Thyroid gland (tissue), 4 donors: ENCODE data around the gene ZDHHC5. TPM values are rescaled to one million over a fixed set of nuclear protein-coding genes. Genes with fewer than 3 reads are reported as not detected.
A peak's percentile ranks its signal among the peaks of the same experiment; 100 is the strongest.

ENCODE experiments used
- DNase-seq, 2 donors: peaks; one replicate each; pipeline ENCODE4 v3.0.0-alpha.2; 2019
- H3K27ac ChIP-seq, 3 donors: fragments of 200-600 bp; sonication (generic); 1 replicate in 2 of 3; 2 replicates in 1 of 3; pipeline ENCODE4 v1.5.1; 2016 to 2019; ENCODE audit warnings: mild to moderate bottlenecking in 1 of 3, moderate library complexity in 1 of 3
- H3K27me3 ChIP-seq: fragments of 200-600 bp; sonication (generic); one replicate; pipeline ENCODE4 v1.5.1; 2019
- H3K36me3 ChIP-seq, 2 donors: fragments of 200-600 bp; sonication (generic); one replicate each; pipeline ENCODE4 v1.5.1; 2016 to 2019
- H3K4me1 ChIP-seq, 2 donors: fragments of 200-600 bp; sonication (generic); one replicate each; pipeline ENCODE4 v1.5.1; 2017 to 2019
- H3K4me3 ChIP-seq, 3 donors: fragments of 200-600 bp; sonication (generic); replicated peaks in 1 of 3; 1 replicate in 2 of 3; 2 replicates in 1 of 3; pipeline ENCODE4 v1.5.1; 2016; ENCODE audit warnings: mild to moderate bottlenecking in 1 of 3
- H3K9me3 ChIP-seq: fragments of 200-600 bp; sonication (generic); one replicate; pipeline ENCODE4 v1.5.1; 2017
- POLR2A ChIP-seq, 2 donors: fragments of 450-650 bp; IDR thresholded peaks; one replicate each; pipeline ENCODE4 v1.6.1; 2017; ENCODE audit warnings: antibody characterized with exemption in 2 of 2, mild to moderate bottlenecking in 2 of 2, moderate library complexity in 1 of 2
- WGBS, 2 donors: methylation state at CpG; one replicate each; pipeline ENCODE4 v1.1.5; 2017; 5-methylcytosine and 5-hydroxymethylcytosine counted together
- intact Hi-C: fragments of 100-400 bp; cut with DNase I; formaldehyde crosslinking; loops from one replicate; pipeline ENCODE4 v1.15.1; 2023
- total RNA-seq, 4 donors: library from RNA; depleted of rRNA; stranded (reverse); fragments of >200 nt; gene quantifications; one replicate each; pipeline ENCODE4 v1.2.3, GENCODE V29; 2016
- TF ChIP-seq, protein P1 (sequence below), 6 experiments: fragments of 200-600 bp in 3 of 6; fragments of 450-650 bp in 3 of 6; sonication (generic) in 3 of 6; IDR thresholded peaks; one replicate each; pipeline ENCODE4 v1.5.1; 2016 to 2019; ENCODE audit warnings: antibody characterized with exemption in 6 of 6, mild to moderate bottlenecking in 2 of 6, inconsistent platforms in 1 of 6, moderate library complexity in 1 of 6

ZDHHC5 gene
- total RNA-seq, 4 donors from 2014 or later: 55.5 to 77.5 (median 71.6) TPM

GRCh38 chr11:57639321-57640067 lies 28.4 kb upstream of the ZDHHC5 start:
- Histone ChIP-seq H3K27ac (peak overlapping the region in 2 of 3 donors; percentile 71 to 73), H3K27me3 (no peaks in the 10 kb centered on the region), H3K4me3 (peak overlapping the region; percentile 65 to 88 (median 70)), H3K36me3 (no peaks in the 10 kb centered on the region), H3K9me3 (no peaks in the 10 kb centered on the region), H3K4me1 (peaks cover 50 to 63% of the 10 kb centered on the region in 2 donors)
- WGBS, 2 donors: 3 to 24% methylated on average over 5 to 14 of the region's 15 CpGs
- DNase-seq: peak; percentile 50 to 52
- no peak for TF ChIP-seq POLR2A (IDR thresholded peaks at IDR 0.05)
- TF ChIP-seq, protein P1, sequence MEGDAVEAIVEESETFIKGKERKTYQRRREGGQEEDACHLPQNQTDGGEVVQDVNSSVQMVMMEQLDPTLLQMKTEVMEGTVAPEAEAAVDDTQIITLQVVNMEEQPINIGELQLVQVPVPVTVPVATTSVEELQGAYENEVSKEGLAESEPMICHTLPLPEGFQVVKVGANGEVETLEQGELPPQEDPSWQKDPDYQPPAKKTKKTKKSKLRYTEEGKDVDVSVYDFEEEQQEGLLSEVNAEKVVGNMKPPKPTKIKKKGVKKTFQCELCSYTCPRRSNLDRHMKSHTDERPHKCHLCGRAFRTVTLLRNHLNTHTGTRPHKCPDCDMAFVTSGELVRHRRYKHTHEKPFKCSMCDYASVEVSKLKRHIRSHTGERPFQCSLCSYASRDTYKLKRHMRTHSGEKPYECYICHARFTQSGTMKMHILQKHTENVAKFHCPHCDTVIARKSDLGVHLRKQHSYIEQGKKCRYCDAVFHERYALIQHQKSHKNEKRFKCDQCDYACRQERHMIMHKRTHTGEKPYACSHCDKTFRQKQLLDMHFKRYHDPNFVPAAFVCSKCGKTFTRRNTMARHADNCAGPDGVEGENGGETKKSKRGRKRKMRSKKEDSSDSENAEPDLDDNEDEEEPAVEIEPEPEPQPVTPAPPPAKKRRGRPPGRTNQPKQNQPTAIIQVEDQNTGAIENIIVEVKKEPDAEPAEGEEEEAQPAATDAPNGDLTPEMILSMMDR (IDR thresholded peaks at IDR 0.05): no peak
- intact Hi-C loops: loop anchor here (5.0 to 10.0 kb wide), 2 partner anchors 72 to 295 kb away; partner anchors contain the start of gene UBE2L6

- no peaks in the 10 kb centered on the region for H3K27me3 ChIP-seq
- 47 to 60% methylated on average over 6 to 8 of the region's 9 CpGs for WGBS, 2 donors
- no peak overlapping the region for H3K4me3 ChIP-seq
- no peaks in the 10 kb centered on the region for H3K36me3 ChIP-seq
- no peak for DNase-seq
- no peaks in the 10 kb centered on the region for H3K9me3 ChIP-seq
- intact Hi-C loops: loop anchor here (10.0 kb wide), 1 partner anchor 295 kb away; no protein-coding TSS in a partner anchor
- peaks cover 58 to 71% of the 10 kb centered on the region in 2 donors for H3K4me1 ChIP-seq
- no peak for TF ChIP-seq POLR2A (IDR thresholded peaks at IDR 0.05)
- TF ChIP-seq, protein P1 (IDR thresholded peaks at IDR 0.05): no peak
- H3K27ac ChIP-seq: peak overlapping the region in 2 of 3 donors; percentile 71 to 73
Observed at GRCh38 chr11:57640068-57640800, 27.7 kb upstream of the ZDHHC5 start.

- Histone ChIP-seq H3K4me1 (peaks cover 68 to 81% of the 10 kb centered on the region in 2 donors), H3K36me3 (no peaks in the 10 kb centered on the region), H3K4me3 (no peak overlapping the region), H3K27ac (peak overlapping the region; percentile 67 to 73 (median 71)), H3K27me3 (no peaks in the 10 kb centered on the region), H3K9me3 (no peaks in the 10 kb centered on the region)
- TF ChIP-seq, protein P1 (IDR thresholded peaks at IDR 0.05): peak in 4 of 6 experiments; percentile 41 to 51 (median 48)
- no peak for TF ChIP-seq POLR2A (IDR thresholded peaks at IDR 0.05)
- peak; percentile 68 to 74 for DNase-seq
- 47 to 51% methylated on average over 7 of the region's 7 CpGs for WGBS, 2 donors
- intact Hi-C loops: loop anchor here (10.0 kb wide), 1 partner anchor 296 kb away; no protein-coding TSS in a partner anchor
Observed at GRCh38 chr11:57641011-57641807, 26.7 kb upstream of the ZDHHC5 start.

DNA sequence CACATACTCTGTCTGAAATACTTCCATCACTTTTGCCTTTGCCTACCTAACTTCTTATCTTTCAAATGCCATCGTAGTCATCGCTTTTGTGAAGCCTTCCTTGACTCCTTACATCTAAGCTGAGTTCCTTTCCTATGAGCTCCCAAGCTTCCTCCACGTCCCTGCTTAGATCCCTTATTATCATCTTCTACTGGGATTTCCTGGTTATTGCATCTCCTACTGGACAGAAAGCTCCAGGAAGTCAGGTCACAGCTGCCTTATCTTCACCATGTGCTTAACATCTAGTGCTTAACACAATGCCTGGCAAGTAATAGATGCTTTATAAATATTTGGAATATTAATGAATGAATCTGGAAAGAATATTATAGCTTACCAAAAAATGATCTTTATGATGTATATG lies 24.1 kb upstream of the ZDHHC5 start:
- no peak overlapping the region for H3K4me3 ChIP-seq
- TF ChIP-seq POLR2A (IDR thresholded peaks at IDR 0.05): no peak
- TF ChIP-seq, protein P1 (IDR thresholded peaks at IDR 0.05): no peak
- 79 to 83% methylated on average over 3 of the region's 3 CpGs for WGBS, 2 donors
- H3K9me3 ChIP-seq: no peaks in the 10 kb centered on the region
- H3K27ac ChIP-seq: no peak overlapping the region
- H3K27me3 ChIP-seq: peaks cover 3% of the 10 kb centered on the region
- no peak for DNase-seq
- intact Hi-C loops: loop anchor here (10.0 kb wide), 1 partner anchor 299 kb away; no protein-coding TSS in a partner anchor
- peaks cover 79 to 100% of the 10 kb centered on the region in 2 donors for H3K4me1 ChIP-seq
- no peaks in the 10 kb centered on the region for H3K36me3 ChIP-seq
